Pancreas (tissue), 10 donors: Measurements from ENCODE around the gene CAPN5. TPM values are rescaled to one million over a fixed set of nuclear protein-coding genes. Genes with fewer than 3 reads are reported as not detected.

ENCODE experiments used
- ATAC-seq, 4 donors: fragments of 200-7000 bp; cut with Tn5 transposase; one replicate each; pipeline versions ENCODE4 v1.8.0 to v1.9.1; 2020; ENCODE audit warnings: mild to moderate bottlenecking in 4 of 4, moderate library complexity in 4 of 4
- DNase-seq, 6 donors: peaks; one replicate each; pipeline ENCODE4 v3.0.0-alpha.2; 2020
- FAIRE-seq: peaks from 2 replicates; lab custom pipeline; 2012; peaks lifted over from hg19 to GRCh38; lab: Jason Lieb, UNC
- H3K27ac ChIP-seq, 4 donors: fragments of 200-600 bp; sonication (generic); 1 replicate in 3 of 4; 2 replicates in 1 of 4; pipeline versions ENCODE4 v1.5.0 to v1.8.0; 2020
- H3K27me3 ChIP-seq, 4 donors: fragments of 200-600 bp; one replicate each; pipeline ENCODE4 v1.8.0; 2021
- H3K36me3 ChIP-seq, 3 donors: fragments of 200-600 bp; sonication (generic) in 1 of 3; one replicate each; pipeline versions ENCODE4 v1.5.0 to v1.8.0; 2020 to 2021
- H3K4me1 ChIP-seq, 3 donors: fragments of 200-600 bp; one replicate each; pipeline ENCODE4 v1.8.0; 2021
- H3K4me3 ChIP-seq, 4 donors: fragments of 200-600 bp; sonication (generic) in 2 of 4; one replicate each; pipeline versions ENCODE4 v1.5.0 to v1.8.0; 2020 to 2021
- H3K9me3 ChIP-seq, 4 donors: fragments of 200-600 bp; one replicate each; pipeline ENCODE4 v1.8.0; 2021
- CTCF ChIP-seq, 4 donors: fragments of 200-600 bp; sonication (generic) in 3 of 4; IDR thresholded peaks; one replicate each; pipeline versions ENCODE4 v1.5.0 to v1.8.0; 2021; ENCODE audit warnings: antibody characterized with exemption in 4 of 4
- WGBS, 2 donors: extraction: QIAGEN DNeasy Blood & Tissue Kit; methylation state at CpG; one replicate each; pipeline ENCODE4 v1.1.7; 2013; 5-methylcytosine and 5-hydroxymethylcytosine counted together
- intact Hi-C, 3 donors: fragments of 100-400 bp; cut with DNase I; formaldehyde crosslinking; loops; one replicate each; pipeline versions ENCODE4 v1.11.1 to v1.14.2; 2022
- polyA plus RNA-seq, 2 donors: library from polyadenylated mRNA; stranded (reverse); fragments of 200-250 nt; gene quantifications; one replicate each; pipeline ENCODE4 v1.2.3, GENCODE V29; 2013
- total RNA-seq, 6 donors: library from RNA; stranded (reverse); fragmentation: NEBNext Ultra II Directional in 4 of 6; extraction: Animal tissue kit (Norgen Biotek cat#: 25700) in 4 of 6; gene quantifications; one replicate each; pipeline versions ENCODE4 v1.2.1 to v1.2.4, GENCODE V29; 2021 to 2023
- donor health status: healthy with polysubstance abuse.
- donor health status: DM: no; HTN: no; CAD: no; lungs with moderate emphysema.
- donor health status: DM: no; HTN: no; CAD: no.
- donor health status: control.
- donor health status: control.
- donor health status: Bipolar disorder and iron deficiency.
- donor health status: DM: yes; HTN: yes; CAD: no.
- donor health status: DM: no; HTN: no; CAD: no.
- donor health status: DM: no; HTN: no; CAD: no.
- donor health status: DM: yes; HTN: yes; CAD: no.

CAPN5 gene
- total and polyA plus RNA-seq, 8 donors: 3.3 to 11.0 (median 6.1) TPM

GRCh38 chr11:77163271-77163670 lies 96.5 kb downstream of the CAPN5 start:
- Histone ChIP-seq H3K9me3 (no peaks in the 10 kb centered on the region), H3K27me3 (no peaks in the 10 kb centered on the region), H3K36me3 (no peaks in the 10 kb centered on the region), H3K27ac (no peak overlapping the region), H3K4me3 (no peak overlapping the region), H3K4me1 (no peaks in the 10 kb centered on the region)
- FAIRE-seq (no peak), DNase-seq (no peak), ATAC-seq (no peak)
- WGBS, 2 donors: 73 to 90% methylated on average over 6 of the region's 6 CpGs
- no peak for TF ChIP-seq CTCF (IDR thresholded peaks at IDR 0.05)
- intact Hi-C loops: no loop called here

- no peak overlapping the region for H3K4me3 ChIP-seq
- ATAC-seq: no peak
- no peaks in the 10 kb centered on the region for H3K27me3 ChIP-seq
- no peak for TF ChIP-seq CTCF (IDR thresholded peaks at IDR 0.05)
- intact Hi-C loops: no loop called here
- H3K4me1 ChIP-seq: no peaks in the 10 kb centered on the region
- no peak for FAIRE-seq
- DNase-seq: peak in 2 of 6 donors; percentile 4 to 17
- WGBS, 2 donors: 71 to 92% methylated on average over 5 of the region's 5 CpGs
- no peaks in the 10 kb centered on the region for H3K36me3 ChIP-seq
- no peak overlapping the region for H3K27ac ChIP-seq
- no peaks in the 10 kb centered on the region for H3K9me3 ChIP-seq
These were observed 98.3 kb downstream of the CAPN5 start for GRCh38 chr11:77165066-77165465.

GRCh38 chr11:77166021-77166420 lies 99.2 kb downstream of the CAPN5 start:
- DNase-seq: peak in 2 of 6 donors; percentile 5 to 41
- WGBS, 2 donors: 89 to 94% methylated on average over 8 of the region's 8 CpGs
- no peaks in the 10 kb centered on the region for H3K36me3 ChIP-seq
- FAIRE-seq: no peak
- H3K27me3 ChIP-seq: no peaks in the 10 kb centered on the region
- intact Hi-C loops: no loop called here
- H3K4me3 ChIP-seq: no peak overlapping the region
- no peaks in the 10 kb centered on the region for H3K9me3 ChIP-seq
- ATAC-seq: no peak
- no peak for TF ChIP-seq CTCF (IDR thresholded peaks at IDR 0.05)
- H3K4me1 ChIP-seq: no peaks in the 10 kb centered on the region
- no peak overlapping the region for H3K27ac ChIP-seq

GRCh38 chr11:77167111-77167626 lies 100.4 kb downstream of the CAPN5 start:
- no peak for ATAC-seq
- Histone ChIP-seq H3K4me1 (no peaks in the 10 kb centered on the region), H3K27ac (no peak overlapping the region), H3K9me3 (no peaks in the 10 kb centered on the region), H3K27me3 (no peaks in the 10 kb centered on the region), H3K4me3 (no peak overlapping the region), H3K36me3 (no peaks in the 10 kb centered on the region)
- DNase-seq: peak in 2 of 6 donors; percentile 8 to 19
- intact Hi-C loops: no loop called here
- WGBS, 2 donors: 85 to 92% methylated on average over 9 of the region's 9 CpGs
- no peak for FAIRE-seq
- no peak for TF ChIP-seq CTCF (IDR thresholded peaks at IDR 0.05)

- Histone ChIP-seq H3K27me3 (no peaks in the 10 kb centered on the region), H3K4me3 (no peak overlapping the region), H3K4me1 (no peaks in the 10 kb centered on the region), H3K36me3 (no peaks in the 10 kb centered on the region), H3K27ac (no peak overlapping the region), H3K9me3 (no peaks in the 10 kb centered on the region)
- TF ChIP-seq CTCF (IDR thresholded peaks at IDR 0.05): no peak
- DNase-seq (peak in 2 of 6 donors; percentile 7 to 39), ATAC-seq (no peak), FAIRE-seq (no peak)
- intact Hi-C loops: no loop called here
- WGBS, 2 donors: 74 to 87% methylated on average over 8 of the region's 8 CpGs
These were observed 101.0 kb downstream of the CAPN5 start for GRCh38 chr11:77167791-77168190.
